HG02938 (cell line): ENCODE measurements around the gene MXD3.
"Not testable (repeated sequence)": the region's sequence is repeated elsewhere in the genome, so short reads cannot be mapped to it uniquely, and the experiment has no call there.

Source experiments
- ATAC-seq: cut with Tn5 transposase; IDR thresholded peaks from one replicate; pipeline ENCODE4 v1.9.1; 2021; ENCODE audit warnings: mild to moderate bottlenecking, moderate library complexity; ENCODE audit not compliant: unreplicated experiment

MXD3 gene

DNA sequence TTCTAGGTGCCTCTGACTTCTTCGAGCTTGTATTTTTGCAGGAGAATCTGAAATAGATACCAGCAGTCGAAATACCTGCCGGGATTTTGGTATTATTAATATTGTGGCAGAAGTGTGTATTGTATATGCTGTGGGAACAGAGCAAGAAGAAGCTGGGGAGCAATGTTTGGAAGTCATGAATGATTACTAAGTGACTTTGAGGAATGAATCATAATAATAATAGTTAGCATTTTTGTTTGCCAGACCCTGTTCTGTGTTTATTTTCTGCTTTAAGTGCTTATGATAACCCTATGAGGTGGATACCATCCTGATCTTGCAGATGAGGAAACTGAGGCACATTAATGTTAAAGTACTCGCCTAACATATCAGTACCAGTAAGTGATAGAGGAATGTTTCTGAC is 40.6 kb downstream of the MXD3 start:
- no peak for ATAC-seq

DNA sequence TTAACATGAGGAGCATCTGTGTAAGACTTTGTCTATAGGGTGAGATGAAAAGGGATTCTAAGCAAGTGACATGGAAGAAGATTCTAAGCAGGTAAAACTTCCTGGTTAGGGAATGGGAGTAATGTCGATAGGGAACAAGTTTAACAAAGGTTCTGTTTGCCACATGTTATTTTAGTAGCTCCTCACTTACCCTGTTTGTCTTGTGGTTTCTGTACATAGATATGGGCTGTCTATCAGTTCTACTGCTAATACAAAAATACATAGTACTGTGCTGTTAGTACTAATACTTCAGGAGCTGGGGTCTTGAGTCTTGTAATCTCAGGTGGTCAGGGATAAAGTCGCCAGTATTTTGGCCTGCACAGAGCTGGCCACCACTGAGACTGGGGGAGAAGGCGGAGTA is 41.0 kb downstream of the MXD3 start:
- no peak for ATAC-seq

DNA sequence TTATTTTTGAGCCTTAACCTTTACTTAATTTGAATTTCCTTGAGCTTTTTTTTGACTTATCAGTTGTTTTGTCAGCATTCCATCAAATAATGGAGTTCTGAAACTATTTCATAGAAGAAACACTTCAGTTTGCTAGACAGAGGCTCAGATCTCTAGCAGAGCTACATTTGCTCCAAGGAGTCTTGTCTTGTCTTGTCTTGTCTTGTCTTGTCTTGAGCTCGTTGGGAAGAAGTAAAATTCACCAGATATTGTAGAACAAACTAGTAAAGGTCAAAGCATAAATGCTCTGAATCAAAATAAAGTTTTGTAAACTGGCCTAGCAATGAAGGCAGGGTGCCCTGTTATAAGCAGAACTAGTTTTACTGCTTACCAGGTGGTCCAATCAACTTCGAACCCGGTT is 41.7 kb downstream of the MXD3 start:
- no peak for ATAC-seq

DNA sequence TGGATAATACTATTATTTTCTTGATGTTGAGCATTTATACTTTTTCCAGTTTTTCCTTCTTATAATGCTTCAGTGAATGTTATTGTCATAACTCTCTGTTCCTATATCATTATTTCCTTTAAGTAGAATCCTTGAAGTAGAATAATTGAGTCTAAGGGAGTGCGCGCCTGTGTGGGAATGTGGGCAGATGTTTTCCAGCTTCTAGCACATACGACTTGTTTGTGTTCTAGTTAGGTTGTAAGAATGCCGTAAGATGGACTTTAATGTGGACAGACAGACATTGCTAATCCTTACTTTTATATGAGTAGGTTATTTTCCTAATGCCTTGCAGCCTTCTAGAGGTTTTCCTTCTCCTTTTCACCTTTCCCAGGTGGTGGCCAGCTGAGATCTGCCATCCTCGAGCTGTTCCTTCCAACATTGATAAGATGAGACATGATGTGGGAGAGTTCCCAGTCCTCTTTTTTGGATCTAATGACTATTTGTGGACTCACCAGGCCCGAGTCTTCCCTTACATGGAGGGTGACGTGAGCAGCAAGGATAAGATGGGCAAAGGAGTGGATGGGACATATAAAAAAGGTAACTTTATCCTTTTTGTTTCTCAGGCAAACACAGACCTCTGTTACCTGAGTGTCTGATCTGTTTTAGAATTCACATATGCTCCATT is 42.3 kb downstream of the MXD3 start:
- ATAC-seq: no peak

DNA sequence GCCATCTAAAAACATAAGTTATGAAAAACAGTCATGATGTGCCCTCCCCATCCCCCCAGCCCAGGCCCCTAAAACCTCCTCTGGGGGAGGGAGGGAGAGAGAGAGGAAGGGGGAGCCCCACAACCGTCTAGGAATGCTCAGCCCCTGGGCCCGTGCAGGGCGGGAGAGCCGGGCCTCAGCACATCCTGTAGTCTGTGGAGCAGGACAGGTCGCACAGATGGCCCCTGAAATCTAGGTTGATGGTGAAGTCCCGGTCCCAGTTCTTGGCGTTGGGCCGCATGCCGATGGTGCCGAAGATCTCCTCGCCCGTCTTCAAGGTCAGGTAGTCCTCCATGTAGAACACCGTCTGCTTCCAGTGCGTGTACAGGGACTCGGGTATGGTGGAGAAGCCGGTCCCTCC is 46.3 kb downstream of the MXD3 start:
- ATAC-seq: no peak

DNA sequence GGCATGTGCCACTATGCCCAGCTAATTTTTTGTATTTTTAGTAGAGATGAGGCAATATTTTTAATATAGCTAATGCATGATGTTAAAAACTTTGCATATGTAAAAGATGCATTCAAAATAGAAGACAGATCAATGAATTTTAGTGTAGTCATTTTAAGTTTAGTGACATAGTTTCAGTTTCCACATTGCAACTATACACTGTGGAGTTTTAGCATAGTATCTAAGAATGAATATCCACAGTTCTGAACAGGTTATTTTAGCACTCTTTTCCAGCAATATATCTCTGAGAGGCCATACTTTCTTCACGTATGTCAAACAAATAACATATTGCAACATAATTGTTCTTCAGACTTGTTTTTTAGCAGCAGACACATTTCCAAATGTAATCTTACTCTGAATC is 47.5 kb downstream of the MXD3 start:
- ATAC-seq: no peak

DNA sequence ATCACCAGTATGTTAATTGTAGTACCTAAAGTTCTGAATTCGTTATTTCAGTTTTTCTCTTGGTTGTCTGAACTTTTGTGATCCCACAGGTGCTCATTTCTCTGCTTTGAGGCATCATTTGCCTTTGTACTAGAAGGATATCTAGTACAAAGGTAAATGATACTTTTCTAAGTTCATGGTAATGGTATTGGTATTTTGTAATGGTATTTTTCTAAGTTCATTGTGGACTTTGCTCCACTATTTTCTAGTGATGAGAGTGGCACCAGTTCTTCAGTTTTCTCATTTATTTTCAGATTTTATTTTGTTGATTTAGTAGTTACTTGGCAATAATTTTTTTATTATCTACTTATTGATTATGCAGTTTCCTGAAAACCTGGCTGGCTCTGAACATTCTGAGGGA is 50.2 kb downstream of the MXD3 start:
- ATAC-seq: no peak

DNA sequence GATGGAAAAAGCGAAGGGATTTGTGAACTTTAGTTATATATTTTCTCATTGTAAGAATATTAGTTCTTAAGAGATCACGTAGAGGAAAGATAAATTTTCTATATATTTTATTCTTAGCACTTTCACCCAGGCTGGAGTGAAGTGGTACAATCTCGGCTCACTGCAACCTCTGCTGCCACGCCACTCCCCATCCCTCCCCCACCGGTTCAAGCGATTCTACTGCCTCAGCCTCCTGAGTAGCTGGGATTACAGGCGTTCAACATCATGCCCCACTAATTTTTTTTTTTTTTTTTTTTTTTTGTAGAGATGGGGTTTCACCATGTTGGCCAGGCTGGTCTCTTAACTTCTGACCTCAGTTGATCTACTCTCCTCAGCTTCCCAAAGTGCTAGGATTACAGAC is 50.7 kb downstream of the MXD3 start:
- no peak for ATAC-seq

DNA sequence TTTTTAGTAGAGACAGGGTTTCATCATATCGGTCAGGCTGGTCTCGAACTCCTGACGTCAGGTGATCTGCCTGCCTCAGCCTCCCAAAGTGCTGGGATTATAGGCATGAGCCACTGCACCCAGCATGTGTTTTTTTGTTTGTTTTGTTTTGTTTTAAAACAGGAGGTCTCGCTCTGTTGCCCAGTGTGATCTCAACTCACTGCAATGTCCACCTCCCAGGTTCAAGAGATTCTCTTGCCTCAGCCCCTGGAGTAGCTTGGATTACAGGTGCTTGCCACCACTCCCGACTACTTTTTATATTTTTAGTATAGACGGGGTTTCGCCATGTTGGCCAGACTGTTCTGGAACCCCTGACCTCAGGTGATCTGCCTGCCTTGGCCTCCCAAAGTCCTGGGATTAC is 53.0 kb downstream of the MXD3 start:
- not testable (repeated sequence) for ATAC-seq
